Measurements from ENCODE around the gene ETS1. TPM values are rescaled to one million over a fixed set of nuclear protein-coding genes. Genes with fewer than 3 reads are reported as not detected.

Gene ETS1
- total RNA-seq, 4 donors from 2014 or later = 39.5 to 74.4 (median 59.7) TPM

- Histone ChIP-seq H3K36me3 (no peaks in the 10 kb centered on the region), H3K4me1 (peaks cover 9 to 14% (median 10%) of the 10 kb centered on the region in 4 donors), H3K9me3 (no peaks in the 10 kb centered on the region), H3K27ac (replicated peaks in 1 of 4) (no peak overlapping the region), H3K4me3 (no peak overlapping the region), H3K27me3 (no peaks in the 10 kb centered on the region)
- no peak for DNase-seq (ENCODE audit: extremely low spot score)
- no peak for TF ChIP-seq EP300 (IDR thresholded peaks at IDR 0.05)
- intact Hi-C loops (cut with DNase I) = no loop called here
- 89% methylated on average over 10 of the region's 10 CpGs for WGBS
Observed at GRCh38 chr11:128608746-128609407, 21.5 kb upstream of the ETS1 start.

GRCh38 chr11:128607819-128608218, 20.5 kb upstream of the ETS1 start:
- Histone ChIP-seq H3K4me1 (peaks cover 9 to 14% (median 10%) of the 10 kb centered on the region in 4 donors), H3K9me3 (no peaks in the 10 kb centered on the region), H3K27me3 (no peaks in the 10 kb centered on the region), H3K36me3 (no peaks in the 10 kb centered on the region), H3K27ac (replicated peaks in 1 of 4) (no peak overlapping the region), H3K4me3 (no peak overlapping the region)
- no peak for DNase-seq (ENCODE audit: extremely low spot score)
- intact Hi-C loops (cut with DNase I) = no loop called here
- 86% methylated on average over 5 of the region's 5 CpGs for WGBS
- TF ChIP-seq POLR2AphosphoS5 (IDR thresholded peaks at IDR 0.05) = no peak
- TF ChIP-seq EP300 (IDR thresholded peaks at IDR 0.05) = no peak
- no peak for TF ChIP-seq POLR2A (IDR thresholded peaks at IDR 0.05; ENCODE audit: low read depth)
- no peak for TF ChIP-seq CTCF (IDR thresholded peaks at IDR 0.05)

DNA sequence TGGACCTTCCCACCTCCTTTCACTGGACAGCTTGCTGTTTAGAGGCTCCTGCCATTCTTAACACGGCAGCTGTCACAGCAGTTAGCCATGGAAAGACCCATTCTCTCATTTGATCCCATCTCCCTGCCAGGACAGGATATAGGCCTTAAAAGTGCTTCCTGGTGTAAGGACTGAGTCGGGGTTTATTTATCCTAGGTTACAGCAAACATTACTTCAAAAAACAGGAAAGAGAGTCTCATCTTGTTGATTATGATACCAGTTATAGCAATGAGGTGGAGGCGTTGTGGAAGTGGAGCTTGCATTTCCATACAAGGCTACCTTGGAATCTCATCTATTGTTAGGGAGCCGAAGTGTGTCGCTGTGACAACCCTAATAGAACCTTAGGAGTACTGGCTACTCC, 17.4 kb upstream of the ETS1 start:
- no peak for DNase-seq (ENCODE audit: extremely low spot score)
- no peak overlapping the region for H3K4me3 ChIP-seq
- no peaks in the 10 kb centered on the region for H3K9me3 ChIP-seq
- TF ChIP-seq EP300 (IDR thresholded peaks at IDR 0.05) = no peak
- peak in 1 of 2 donors; percentile 20 for TF ChIP-seq POLR2AphosphoS5 (IDR thresholded peaks at IDR 0.05)
- intact Hi-C loops (cut with DNase I) = no loop called here
- H3K4me1 ChIP-seq = peaks cover 0 to under 1% (median 0%) of the 10 kb centered on the region in 4 donors
- no peaks in the 10 kb centered on the region for H3K36me3 ChIP-seq
- WGBS = 86% methylated on average over 5 of the region's 5 CpGs
- no peak overlapping the region for H3K27ac ChIP-seq (replicated peaks in 1 of 4)
- H3K27me3 ChIP-seq = no peaks in the 10 kb centered on the region

DNA sequence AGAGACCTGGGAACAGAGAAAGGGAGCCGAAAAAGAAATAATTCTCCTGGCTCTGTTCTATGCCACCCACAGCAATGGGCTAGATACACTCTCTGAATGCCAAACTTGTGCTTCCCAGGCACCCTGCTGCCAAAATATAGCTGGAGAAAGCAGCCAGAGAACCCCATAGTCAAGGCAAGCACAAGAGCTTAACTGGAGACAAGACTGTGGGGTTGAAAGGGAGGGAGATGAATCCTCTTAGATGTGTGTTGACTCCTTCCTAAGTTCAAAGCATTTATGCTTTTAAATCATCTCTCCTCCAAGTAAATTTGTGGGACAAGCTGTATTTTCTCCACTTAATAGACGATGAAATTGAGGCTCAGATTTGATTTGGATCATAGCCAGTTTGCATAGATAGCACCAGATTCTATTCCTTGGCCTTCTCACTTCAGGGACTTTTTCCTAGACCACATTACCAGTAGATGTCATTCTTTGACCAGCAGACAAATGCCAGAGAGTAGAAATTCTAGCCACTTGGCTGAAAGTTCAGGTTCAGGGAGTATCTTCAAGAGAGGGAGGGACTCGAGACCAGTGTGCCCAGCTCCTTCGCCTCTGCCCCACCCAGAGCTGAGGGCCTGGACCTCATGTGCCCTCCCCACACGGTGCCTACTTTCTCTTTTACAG, 16.5 kb upstream of the ETS1 start:
- intact Hi-C loops (cut with DNase I) = no loop called here
- TF ChIP-seq POLR2AphosphoS5 (IDR thresholded peaks at IDR 0.05) (no peak), CTCF (IDR thresholded peaks at IDR 0.05) (no peak), POLR2A (IDR thresholded peaks at IDR 0.05; ENCODE audit: low read depth) (no peak), EP300 (IDR thresholded peaks at IDR 0.05) (no peak)
- Histone ChIP-seq H3K9me3 (no peaks in the 10 kb centered on the region), H3K36me3 (no peaks in the 10 kb centered on the region), H3K4me3 (no peak overlapping the region), H3K27ac (replicated peaks in 1 of 4) (no peak overlapping the region), H3K4me1 (no peaks in the 10 kb centered on the region), H3K27me3 (no peaks in the 10 kb centered on the region)
- DNase-seq (ENCODE audit: extremely low spot score) = no peak
- WGBS = 88% methylated on average over 5 of the region's 5 CpGs

DNA sequence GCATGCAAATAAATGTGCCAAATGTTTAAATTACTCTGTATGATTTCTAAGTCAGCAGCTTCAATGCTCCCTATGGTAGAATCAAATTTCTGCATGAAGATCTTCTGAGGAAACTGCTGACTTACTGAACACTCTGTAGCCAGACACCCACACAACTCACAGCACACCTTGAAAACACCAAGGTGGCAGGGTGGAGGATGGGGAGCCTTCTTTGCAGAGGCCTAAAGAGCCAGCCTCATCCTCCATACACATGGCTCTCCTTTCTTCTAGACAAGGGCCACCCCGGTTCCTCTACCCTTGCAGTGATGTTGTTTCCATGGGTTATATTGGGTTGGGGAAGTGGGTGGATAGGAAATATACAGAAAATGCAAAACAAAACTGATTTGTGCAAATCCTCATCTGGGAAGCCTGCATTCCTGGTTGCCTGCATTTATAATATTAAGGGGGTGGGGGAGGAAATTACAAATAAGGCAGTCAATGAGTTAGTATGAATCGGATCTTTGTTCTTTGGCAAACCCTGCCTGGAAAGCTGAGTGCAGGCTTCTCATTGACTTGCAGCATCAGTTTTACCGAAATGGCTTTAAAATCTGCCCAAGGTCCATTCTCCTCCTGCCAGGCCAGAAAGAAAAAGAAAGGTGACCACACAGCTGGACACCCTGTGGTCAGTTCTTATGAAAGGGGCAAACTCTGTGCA, 15.8 kb upstream of the ETS1 start:
- Histone ChIP-seq H3K4me3 (no peak overlapping the region), H3K27me3 (no peaks in the 10 kb centered on the region), H3K27ac (replicated peaks in 1 of 4) (no peak overlapping the region), H3K36me3 (no peaks in the 10 kb centered on the region), H3K9me3 (no peaks in the 10 kb centered on the region), H3K4me1 (no peaks in the 10 kb centered on the region)
- WGBS = 77% methylated on average over 3 of the region's 3 CpGs
- intact Hi-C loops (cut with DNase I) = no loop called here
- DNase-seq (ENCODE audit: extremely low spot score) = no peak
- no peak for TF ChIP-seq POLR2A (IDR thresholded peaks at IDR 0.05; ENCODE audit: low read depth)
- no peak for TF ChIP-seq POLR2AphosphoS5 (IDR thresholded peaks at IDR 0.05)
- no peak for TF ChIP-seq EP300 (IDR thresholded peaks at IDR 0.05)
- no peak for TF ChIP-seq CTCF (IDR thresholded peaks at IDR 0.05)
